Islet of Langerhans (tissue), 1 donor: Measurements from ENCODE around the gene CLDN7.

Source experiments
- FAIRE-seq: peaks from one replicate; lab custom pipeline; 2011; peaks lifted over from hg19 to GRCh38; lab: Jason Lieb, UNC

CLDN7 gene, protein sequence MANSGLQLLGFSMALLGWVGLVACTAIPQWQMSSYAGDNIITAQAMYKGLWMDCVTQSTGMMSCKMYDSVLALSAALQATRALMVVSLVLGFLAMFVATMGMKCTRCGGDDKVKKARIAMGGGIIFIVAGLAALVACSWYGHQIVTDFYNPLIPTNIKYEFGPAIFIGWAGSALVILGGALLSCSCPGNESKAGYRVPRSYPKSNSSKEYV

DNA sequence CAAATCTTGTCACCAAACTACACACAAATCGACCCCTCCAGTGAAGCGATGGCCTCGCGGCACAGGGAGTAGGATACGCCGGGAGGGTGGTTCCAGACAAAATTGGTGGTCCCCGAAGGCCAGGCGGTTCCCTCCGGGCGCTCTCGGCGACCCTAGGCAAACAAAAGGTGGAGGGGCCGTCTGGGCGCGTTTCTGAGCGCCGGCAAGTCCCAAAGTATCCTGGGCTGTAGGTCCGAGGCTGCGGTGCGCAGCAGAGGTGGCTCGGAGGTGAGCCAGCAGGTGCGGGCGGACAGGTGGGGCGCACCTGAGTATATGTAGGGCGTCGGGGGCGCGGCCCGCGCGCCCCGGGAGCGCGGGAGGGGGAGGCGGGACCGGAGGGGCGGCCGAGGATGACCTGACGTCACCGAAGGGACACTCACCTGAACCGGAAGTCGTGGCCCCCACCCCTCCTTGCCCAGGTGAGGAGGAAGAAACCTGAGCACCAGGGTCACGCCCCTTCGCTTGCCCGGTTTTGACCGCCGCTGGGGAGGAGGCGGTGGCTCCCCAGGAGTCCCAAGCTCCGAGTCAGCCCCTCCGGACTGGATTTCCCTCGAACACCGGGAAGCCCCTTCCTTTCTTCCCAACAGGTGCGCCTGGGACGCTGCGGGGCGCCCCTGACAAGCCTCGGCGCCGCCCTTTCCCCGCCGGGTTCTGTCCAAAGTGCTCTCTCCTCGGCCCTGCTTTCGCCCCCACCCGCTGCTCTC is at the start of gene CLDN7:
TSS of gene CLDN7 (minus strand) at position 287 of the 743 bp plus-strand sequence. CDS start 435 bp downstream, outside the sequence.
- FAIRE-seq = no peak

GRCh38 chr17:7311110-7311705 is 48.9 kb upstream of the CLDN7 start:
- FAIRE-seq = no peak

DNA sequence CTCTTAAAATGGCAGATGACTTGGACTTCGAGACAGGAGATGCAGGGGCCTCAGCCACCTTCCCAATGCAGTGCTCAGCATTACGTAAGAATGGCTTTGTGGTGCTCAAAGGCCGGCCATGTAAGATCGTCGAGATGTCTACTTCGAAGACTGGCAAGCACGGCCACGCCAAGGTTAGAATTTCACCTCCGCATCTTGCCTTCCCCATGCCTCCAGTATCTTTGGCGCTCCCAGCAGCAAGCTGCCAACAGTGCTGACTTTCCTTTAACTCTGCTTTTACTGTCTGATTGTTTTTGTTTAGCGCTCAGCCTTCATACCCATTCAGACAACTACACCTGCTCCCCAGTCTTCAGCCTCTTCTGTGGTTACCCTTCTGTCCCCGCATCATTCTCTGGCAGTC is 47.4 kb upstream of the CLDN7 start:
- no peak for FAIRE-seq

GRCh38 chr17:7308625-7309433 is 46.6 kb upstream of the CLDN7 start:
- no peak for FAIRE-seq

- no peak for FAIRE-seq
Measured at GRCh38 chr17:7307686-7308624, 45.7 kb upstream of the CLDN7 start.

- peak; percentile 89 for FAIRE-seq
Measured at GRCh38 chr17:7306911-7307685, 44.8 kb upstream of the CLDN7 start, which contains the start of gene EIF5A. Gene EIF5A (plus strand): TSS chr17:7307628. CDS start chr17:7309636, 2,008 bp downstream.

DNA sequence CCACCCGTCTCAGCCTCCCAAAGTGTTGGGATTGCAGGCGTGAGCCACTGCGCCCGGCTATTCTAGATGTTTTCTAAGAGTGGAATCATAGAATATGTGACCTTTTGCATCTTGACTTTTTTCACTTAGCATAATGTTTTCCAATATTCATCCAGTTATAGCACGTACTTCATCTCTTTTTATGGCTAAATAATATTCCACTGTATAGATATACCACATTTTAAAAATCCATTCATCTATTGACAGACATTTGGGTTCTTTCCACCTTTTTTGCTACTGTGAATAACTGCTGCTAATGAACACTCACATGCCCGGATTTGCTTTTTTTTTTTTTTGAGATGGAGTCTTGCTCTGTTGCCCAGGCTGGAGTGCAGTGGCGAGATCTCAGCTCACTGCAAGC is 41.9 kb upstream of the CLDN7 start:
- FAIRE-seq = no peak

DNA sequence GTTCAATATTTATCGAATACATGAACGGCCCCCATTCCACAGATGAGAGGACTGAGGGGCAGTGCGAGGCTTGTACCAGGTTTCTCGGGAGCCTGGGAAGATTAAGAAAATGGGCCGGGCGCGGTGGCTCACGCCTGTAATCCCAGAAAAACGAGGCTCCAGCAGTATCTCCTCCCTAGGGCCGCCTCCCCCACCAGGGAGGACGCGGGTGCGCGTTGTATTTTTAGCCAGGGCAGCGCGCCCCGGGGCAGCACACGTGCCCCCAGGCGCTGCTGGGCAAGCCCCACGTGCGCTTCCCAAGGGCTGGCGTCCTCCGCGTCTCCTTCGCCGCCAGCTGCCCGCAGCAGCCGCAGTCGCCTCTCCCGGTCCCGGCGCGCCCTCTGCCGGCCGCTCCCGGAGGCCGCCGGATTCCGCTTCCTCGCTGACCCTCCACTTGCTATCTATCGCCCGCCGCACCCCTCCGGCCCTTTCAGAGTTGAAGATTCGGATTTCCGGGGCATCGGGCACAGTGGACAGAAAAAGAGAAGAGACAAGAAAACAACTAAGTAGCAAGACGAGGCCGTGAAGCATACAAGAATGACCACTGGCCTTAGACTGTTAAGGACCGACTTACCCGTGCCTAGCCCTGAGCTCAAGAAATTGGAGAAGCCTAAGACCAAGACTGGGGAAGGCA is 34.0 kb upstream of the CLDN7 start:
- FAIRE-seq = no peak

DNA sequence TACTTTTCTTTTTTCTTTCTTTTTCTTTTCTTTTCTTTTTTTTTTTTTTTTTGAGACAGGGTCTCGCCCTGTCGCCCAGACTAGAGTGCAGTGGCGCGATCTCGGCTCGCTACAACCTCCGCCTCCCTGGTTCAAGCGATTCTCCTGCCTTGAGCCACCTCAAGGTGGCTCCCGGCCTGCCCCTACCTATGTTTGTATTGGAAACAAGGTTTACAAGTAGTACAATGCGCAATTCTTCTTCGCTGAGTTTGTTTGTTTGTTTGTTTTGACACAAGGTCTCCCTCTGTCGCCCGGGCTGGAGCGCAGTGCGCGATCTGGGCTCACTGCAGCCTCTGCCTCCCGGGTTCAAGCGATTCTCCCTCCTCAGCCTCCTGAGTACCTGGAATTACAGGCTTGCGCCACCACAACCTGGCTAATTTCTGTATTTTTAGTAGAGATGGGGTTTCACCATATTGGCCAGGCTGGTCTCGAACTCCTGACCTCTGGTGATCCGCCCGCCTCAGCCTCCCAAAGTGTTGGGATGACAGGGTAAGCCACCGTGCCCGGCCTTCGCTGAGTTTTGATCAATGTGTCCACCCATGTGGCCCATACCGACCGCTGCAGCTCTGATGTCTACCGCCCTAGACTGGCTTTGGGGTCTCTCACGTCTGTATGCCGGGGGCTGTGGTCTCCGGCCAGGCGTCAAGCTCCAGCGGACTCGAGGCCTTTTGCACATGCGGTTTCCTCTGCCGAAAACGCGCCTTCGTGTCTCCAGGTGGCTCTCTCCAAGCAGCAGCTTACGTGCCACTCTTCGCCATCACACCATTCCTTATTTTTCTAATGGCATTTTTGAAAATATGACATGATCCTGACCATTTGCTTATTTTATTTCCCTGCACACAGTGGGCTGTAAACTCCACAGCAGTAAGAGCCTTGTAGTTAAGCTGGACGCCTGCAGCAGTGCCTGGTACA is 33.2 kb upstream of the CLDN7 start:
- FAIRE-seq = no peak

- no peak for FAIRE-seq
Measured at GRCh38 chr17:7294614-7295153, 32.4 kb upstream of the CLDN7 start, which contains the start of gene YBX2. Gene YBX2 (minus strand): TSS chr17:7294639. CDS start chr17:7294500, 139 bp downstream.

DNA sequence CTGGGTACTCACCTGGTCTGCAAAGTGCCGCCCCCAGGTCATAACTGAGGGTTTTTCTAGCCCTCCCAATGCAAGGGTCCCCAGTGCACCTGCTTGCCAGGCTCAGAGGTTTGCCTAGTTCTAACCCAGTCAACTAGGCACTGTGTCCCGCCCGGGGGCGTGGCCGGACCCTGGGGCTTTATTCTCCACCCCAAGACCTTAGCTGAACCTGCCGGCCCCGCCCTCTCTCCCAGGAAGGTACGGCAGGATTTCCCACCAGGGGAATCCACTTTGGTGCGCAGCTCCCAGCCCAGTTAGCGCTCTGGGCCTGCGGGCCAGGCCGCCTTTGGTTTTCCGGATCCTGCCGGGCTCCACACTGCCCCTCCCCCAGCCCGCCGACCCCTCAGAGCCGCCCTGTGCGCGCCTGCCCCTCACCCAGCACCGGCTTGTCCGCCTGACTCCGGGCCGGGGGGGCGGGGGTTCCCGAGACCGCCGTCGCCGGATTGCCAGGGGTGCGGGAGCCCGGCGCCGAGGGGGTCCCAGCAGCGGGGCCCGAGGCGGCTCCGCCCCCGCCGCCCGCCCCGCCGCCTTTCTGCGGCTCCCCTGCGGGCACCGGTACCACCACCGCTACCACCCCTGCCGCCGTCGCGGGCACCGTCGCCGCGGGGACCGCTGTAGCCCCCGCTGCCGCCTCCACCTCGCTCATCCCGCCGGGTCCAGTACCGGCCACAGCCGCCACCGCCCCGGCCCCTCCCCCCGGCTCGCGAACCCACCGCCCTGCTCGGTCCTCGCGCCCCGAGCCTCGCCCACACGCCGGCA is 31.7 kb upstream of the CLDN7 start:
- no peak for FAIRE-seq

- FAIRE-seq = no peak
Measured at GRCh38 chr17:7293159-7293558, 30.9 kb upstream of the CLDN7 start.

DNA sequence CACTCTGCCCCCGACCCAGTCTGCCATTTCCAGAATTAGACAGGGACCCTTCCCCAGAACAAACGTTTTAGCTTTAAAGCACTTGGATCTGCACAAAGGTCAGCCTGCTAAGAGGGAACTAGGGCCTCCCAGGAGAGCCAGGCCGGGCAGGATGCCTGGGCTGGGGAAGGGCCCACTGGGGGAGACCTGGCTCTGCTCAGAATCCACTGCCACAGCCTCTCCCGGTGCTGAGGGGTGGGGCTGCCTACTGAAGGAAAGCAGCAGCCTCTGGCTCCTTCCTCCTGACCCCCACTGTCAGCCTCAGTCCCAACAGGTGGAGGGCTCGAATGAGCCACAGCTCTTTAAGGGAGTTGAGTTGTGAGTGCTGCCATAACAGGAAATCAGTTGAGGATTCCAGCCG is 30.5 kb upstream of the CLDN7 start:
- no peak for FAIRE-seq

GRCh38 chr17:7292194-7292593 is 29.9 kb upstream of the CLDN7 start:
- FAIRE-seq = no peak

DNA sequence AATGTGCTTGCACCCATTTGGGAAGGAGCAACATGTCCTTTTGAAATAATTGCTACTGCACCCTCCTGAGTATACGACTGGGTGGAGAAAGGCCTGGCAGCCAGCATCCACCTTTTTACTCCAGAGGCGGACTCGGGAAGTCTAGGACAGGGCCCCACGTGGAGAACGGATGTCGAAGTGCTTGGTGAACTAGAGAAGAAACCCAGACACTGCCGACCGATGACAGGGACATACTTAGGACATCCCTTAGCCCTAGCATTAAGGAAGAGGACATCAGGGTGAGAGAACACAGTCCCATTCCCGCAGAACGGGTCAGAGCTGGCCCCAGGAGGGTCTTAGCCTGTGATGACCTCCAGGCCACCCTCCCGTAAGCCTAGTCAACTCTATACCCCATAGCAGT is 28.4 kb upstream of the CLDN7 start:
- no peak for FAIRE-seq

DNA sequence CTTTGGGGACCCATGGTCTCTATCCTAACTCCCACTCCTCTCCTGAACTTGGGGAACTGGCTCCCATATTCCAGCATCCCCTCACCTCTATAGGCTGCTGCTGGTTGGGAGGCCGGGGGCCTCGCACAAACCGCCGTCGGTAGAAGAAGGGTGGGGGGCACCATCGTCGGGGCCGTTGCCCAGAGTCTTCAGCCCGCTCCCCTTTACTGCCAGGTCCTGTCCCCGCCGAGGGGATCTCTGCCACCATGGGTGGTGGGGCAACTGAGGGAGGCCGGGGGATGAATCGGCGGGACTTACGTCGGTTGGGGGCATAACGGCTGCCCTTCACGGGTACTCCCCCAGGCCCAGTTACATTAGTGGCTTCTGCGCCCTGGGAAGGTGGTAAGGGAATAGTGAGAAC is 27.9 kb upstream of the CLDN7 start:
- no peak for FAIRE-seq

- FAIRE-seq = no peak
Measured at GRCh38 chr17:7289256-7290032, 27.2 kb upstream of the CLDN7 start.
